ENCODE data around the gene HYI. TPM values are rescaled to one million over a fixed set of nuclear protein-coding genes. Genes with fewer than 3 reads are reported as not detected.
A peak's percentile ranks its signal among the peaks of the same experiment; 100 is the strongest.
"Not testable (repeated sequence)": the region's sequence is repeated elsewhere in the genome, so short reads cannot be mapped to it uniquely, and the experiment has no call there.

HYI gene
- total RNA-seq, 1 donor from 2014 or later: 47.8 TPM

DNA sequence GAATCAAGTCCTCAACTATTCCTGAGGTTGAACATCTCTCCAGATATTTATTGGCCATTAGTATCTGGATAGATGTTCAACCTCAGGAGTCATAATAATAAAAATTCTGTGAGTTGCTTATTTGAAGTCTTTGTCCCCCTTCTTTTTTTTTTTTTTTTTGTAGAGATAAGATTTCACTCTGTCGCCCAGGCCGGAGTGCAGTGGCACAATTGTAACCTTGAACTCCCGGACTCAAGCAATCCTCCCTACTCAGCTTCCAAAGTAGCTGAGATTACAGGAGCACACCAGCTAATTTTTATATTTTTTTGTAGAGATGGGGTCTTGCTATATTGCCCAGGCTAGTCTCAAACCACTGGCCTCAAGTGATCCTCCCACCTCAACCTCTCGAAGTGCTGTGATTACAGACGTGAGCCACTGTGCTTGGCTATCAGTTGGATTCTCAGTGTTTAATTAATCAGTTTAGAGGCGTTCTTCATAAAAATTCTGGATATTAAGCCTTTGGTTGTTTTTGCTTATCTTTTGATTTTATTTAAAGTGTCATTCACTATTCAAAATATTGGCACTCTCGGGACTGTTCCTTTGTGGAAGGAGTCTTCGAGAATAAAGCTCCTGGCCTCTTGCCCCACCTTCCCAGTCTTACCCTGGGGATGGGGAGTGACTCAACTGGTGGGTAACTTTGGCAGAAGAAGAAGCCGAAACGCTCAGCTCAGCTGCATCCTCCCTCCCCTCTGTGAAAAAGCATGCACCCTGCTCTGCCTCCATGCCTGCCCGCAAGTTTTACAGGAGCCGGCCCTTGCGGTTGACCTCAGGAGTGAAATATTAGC, 11.2 kb upstream of the HYI start:
- no peak for DNase-seq (ENCODE audit: low spot score)
- peaks cover 4% of the 10 kb centered on the region for H3K36me3 Mint-ChIP-seq (ENCODE audit: low read depth, unreplicated experiment)
- no peak overlapping the region for H3K4me3 Mint-ChIP-seq (ENCODE audit: unreplicated experiment)
- peaks cover 5% of the 10 kb centered on the region for H3K4me1 Mint-ChIP-seq (ENCODE audit: unreplicated experiment)
- TF ChIP-seq, protein P1, sequence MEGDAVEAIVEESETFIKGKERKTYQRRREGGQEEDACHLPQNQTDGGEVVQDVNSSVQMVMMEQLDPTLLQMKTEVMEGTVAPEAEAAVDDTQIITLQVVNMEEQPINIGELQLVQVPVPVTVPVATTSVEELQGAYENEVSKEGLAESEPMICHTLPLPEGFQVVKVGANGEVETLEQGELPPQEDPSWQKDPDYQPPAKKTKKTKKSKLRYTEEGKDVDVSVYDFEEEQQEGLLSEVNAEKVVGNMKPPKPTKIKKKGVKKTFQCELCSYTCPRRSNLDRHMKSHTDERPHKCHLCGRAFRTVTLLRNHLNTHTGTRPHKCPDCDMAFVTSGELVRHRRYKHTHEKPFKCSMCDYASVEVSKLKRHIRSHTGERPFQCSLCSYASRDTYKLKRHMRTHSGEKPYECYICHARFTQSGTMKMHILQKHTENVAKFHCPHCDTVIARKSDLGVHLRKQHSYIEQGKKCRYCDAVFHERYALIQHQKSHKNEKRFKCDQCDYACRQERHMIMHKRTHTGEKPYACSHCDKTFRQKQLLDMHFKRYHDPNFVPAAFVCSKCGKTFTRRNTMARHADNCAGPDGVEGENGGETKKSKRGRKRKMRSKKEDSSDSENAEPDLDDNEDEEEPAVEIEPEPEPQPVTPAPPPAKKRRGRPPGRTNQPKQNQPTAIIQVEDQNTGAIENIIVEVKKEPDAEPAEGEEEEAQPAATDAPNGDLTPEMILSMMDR (IDR thresholded peaks at IDR 0.05; ENCODE audit: unreplicated experiment): no peak
- H3K27me3 Mint-ChIP-seq (ENCODE audit: unreplicated experiment): no peaks in the 10 kb centered on the region
- no peak overlapping the region for H3K27ac Mint-ChIP-seq (ENCODE audit: unreplicated experiment)
- H3K9me3 Mint-ChIP-seq (ENCODE audit: unreplicated experiment): no peaks in the 10 kb centered on the region

DNA sequence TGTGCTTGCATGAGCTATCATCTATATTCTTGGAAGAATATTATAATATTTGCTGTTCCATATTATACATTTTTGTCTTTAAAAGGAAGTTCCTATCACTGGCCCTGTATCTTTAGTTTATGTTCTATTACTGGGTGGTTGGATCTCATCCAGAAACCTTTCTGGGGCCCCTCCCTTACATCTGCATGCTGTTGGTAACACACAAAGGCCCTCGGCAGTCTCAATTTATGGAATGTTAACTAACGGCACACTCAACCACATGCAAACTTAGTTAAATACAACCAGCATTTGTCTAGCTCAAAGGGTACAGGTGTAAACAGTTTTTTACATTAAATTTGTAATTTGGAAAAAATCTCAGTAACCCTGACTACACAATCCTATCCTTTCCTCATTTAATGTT, 9.7 kb upstream of the HYI start:
- Mint-ChIP-seq H3K27ac (ENCODE audit: unreplicated experiment) (no peak overlapping the region), H3K36me3 (ENCODE audit: low read depth, unreplicated experiment) (peaks cover 4% of the 10 kb centered on the region), H3K4me3 (ENCODE audit: unreplicated experiment) (no peak overlapping the region), H3K9me3 (ENCODE audit: unreplicated experiment) (no peaks in the 10 kb centered on the region), H3K27me3 (ENCODE audit: unreplicated experiment) (no peaks in the 10 kb centered on the region), H3K4me1 (ENCODE audit: unreplicated experiment) (peaks cover 5% of the 10 kb centered on the region)
- no peak for DNase-seq (ENCODE audit: low spot score)
- TF ChIP-seq, protein P1 (IDR thresholded peaks at IDR 0.05; ENCODE audit: unreplicated experiment): no peak

DNA sequence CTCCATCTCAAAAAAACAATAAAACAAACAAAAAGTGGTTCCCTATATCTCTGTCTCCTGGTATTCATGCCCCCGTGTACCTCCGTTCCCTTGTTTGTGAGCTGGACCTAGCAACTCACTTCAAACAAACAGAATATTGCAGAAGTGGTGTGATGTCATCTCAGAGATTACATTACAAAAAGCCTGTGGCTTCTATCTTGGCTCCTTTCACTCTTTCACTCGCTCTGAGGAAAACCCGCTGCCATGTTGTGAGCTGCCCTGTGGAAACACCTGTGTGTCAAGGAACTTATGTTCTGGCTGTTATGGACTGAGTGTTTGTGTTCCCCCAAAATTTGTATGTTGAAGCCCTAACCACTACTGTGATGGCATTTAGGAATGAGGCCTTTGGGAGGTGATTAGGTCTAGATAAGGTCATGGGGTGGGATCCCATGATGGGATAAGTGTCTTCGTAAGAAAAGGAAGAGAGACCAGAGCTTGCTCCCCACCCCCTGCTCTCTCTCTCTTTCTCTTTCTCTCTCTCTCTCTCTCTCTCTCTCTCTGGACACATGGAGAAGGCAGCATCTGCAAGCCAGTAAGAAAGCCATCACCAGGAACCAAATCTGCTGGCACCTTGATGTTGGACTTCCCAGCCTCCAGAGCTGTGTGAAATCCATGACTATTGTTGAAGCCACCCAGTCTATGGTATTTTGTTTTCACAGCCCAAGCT, 7.4 kb upstream of the HYI start:
- Mint-ChIP-seq H3K4me1 (ENCODE audit: unreplicated experiment) (peaks cover 4% of the 10 kb centered on the region), H3K27me3 (ENCODE audit: unreplicated experiment) (no peaks in the 10 kb centered on the region), H3K36me3 (ENCODE audit: low read depth, unreplicated experiment) (peaks cover 4% of the 10 kb centered on the region), H3K4me3 (ENCODE audit: unreplicated experiment) (no peak overlapping the region), H3K9me3 (ENCODE audit: unreplicated experiment) (no peaks in the 10 kb centered on the region), H3K27ac (ENCODE audit: unreplicated experiment) (no peak overlapping the region)
- TF ChIP-seq, protein P1 (IDR thresholded peaks at IDR 0.05; ENCODE audit: unreplicated experiment): no peak
- DNase-seq (ENCODE audit: low spot score): no peak

DNA sequence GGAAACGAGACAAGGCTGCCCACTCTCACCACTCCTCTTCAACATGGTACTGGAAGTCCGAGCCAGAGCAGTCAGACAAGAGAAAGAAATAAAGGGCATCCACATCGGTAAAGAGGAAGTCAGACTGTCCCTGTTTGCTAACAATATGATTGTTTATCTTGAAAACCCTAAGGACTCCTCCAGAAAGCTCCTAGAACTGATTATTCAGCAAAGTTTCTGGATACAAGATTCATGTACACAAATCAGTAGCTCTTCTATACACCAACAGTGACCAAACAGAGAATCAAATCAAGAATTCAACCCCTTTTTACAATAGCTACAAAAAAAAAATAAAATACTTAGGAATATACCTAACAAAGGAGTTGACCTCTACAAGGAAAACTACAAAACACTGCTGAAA, 4.6 kb upstream of the HYI start:
- not testable (repeated sequence) for H3K4me3 Mint-ChIP-seq (ENCODE audit: unreplicated experiment); H3K36me3 Mint-ChIP-seq (ENCODE audit: low read depth, unreplicated experiment); DNase-seq (ENCODE audit: low spot score); H3K27me3 Mint-ChIP-seq (ENCODE audit: unreplicated experiment); H3K9me3 Mint-ChIP-seq (ENCODE audit: unreplicated experiment)
- Mint-ChIP-seq H3K4me1 (ENCODE audit: unreplicated experiment) (peaks cover 14% of the 10 kb centered on the region), H3K27ac (ENCODE audit: unreplicated experiment) (peak overlapping the region; percentile 57)

DNA sequence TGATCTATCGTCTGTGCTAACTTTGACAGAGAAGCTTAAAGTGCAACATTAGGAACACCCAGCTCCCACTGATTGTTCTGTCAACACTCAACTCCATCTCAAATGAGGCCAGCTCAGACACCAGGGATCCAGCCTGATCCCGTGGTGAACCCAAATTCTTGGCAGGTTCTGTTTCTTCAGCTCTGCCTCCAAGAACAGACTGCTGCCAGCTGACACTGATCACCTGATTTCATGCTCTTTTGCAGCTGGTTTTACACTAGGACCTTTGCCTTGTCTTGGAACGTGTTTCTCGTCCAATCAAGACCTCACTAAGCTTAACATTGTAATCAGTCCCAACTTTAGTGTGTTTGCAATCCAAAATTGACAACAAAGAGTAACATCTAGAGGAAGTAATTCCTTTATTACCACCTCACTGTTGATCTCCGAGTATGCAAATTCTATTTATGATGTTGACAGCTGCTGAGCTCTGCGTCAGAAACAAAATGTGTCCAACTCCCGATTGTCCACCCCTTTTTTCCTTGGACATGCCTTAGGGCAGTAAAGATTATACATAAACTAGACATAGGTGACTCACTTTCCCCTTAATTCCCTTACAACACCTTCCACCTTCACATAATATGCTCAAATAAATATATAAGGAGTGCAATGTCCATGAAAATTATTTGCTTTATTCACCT, 1.6 kb upstream of the HYI start:
- TF ChIP-seq, protein P1 (IDR thresholded peaks at IDR 0.05; ENCODE audit: unreplicated experiment): no peak
- H3K27ac Mint-ChIP-seq (ENCODE audit: unreplicated experiment): peak overlapping the region; percentile 84
- no peak overlapping the region for H3K4me3 Mint-ChIP-seq (ENCODE audit: unreplicated experiment)
- H3K27me3 Mint-ChIP-seq (ENCODE audit: unreplicated experiment): peaks cover 7% of the 10 kb centered on the region
- no peaks in the 10 kb centered on the region for H3K9me3 Mint-ChIP-seq (ENCODE audit: unreplicated experiment)
- peaks cover 35% of the 10 kb centered on the region for H3K4me1 Mint-ChIP-seq (ENCODE audit: unreplicated experiment)
- peaks cover 23% of the 10 kb centered on the region for H3K36me3 Mint-ChIP-seq (ENCODE audit: low read depth, unreplicated experiment)
- no peak for DNase-seq (ENCODE audit: low spot score)

Data from endothelial cell (in vitro differentiated cells).